GM19438 (cell line): Measurements from ENCODE around the gene SNRPA1.
"Not testable (repeated sequence)": the region's sequence is repeated elsewhere in the genome, so short reads cannot be mapped to it uniquely, and the experiment has no call there.

Experiments used
- ATAC-seq: cut with Tn5 transposase; IDR thresholded peaks from one replicate; pipeline ENCODE4 v1.9.1; 2021; ENCODE audit warnings: low read depth; ENCODE audit not compliant: unreplicated experiment

SNRPA1 gene

GRCh38 chr15:101294731-101295606 lies at the start of gene SNRPA1:
TSS of gene SNRPA1 (minus strand) at chr15:101295248. CDS start at chr15:101295178, 70 bp downstream.
- peak; percentile 73 for ATAC-seq

GRCh38 chr15:101342056-101342455 lies 47.0 kb upstream of the SNRPA1 start:
- no peak for ATAC-seq

GRCh38 chr15:101338502-101339057 lies 43.5 kb upstream of the SNRPA1 start:
- no peak for ATAC-seq

- ATAC-seq = no peak
These were observed 42.9 kb upstream of the SNRPA1 start for GRCh38 chr15:101337976-101338375.

- ATAC-seq = not testable (repeated sequence)
These were observed 39.1 kb upstream of the SNRPA1 start for GRCh38 chr15:101333907-101334789.

GRCh38 chr15:101332061-101332467 lies 37.0 kb upstream of the SNRPA1 start:
- ATAC-seq = no peak

GRCh38 chr15:101329867-101330380 lies 34.9 kb upstream of the SNRPA1 start:
- ATAC-seq = no peak

GRCh38 chr15:101329309-101329863 lies 34.3 kb upstream of the SNRPA1 start:
- ATAC-seq = no peak

GRCh38 chr15:101328001-101328400 lies 33.0 kb upstream of the SNRPA1 start:
- ATAC-seq = no peak

GRCh38 chr15:101327147-101327740 lies 32.2 kb upstream of the SNRPA1 start:
- no peak for ATAC-seq

- ATAC-seq = no peak
These were observed 31.6 kb upstream of the SNRPA1 start for GRCh38 chr15:101326462-101327146.

- ATAC-seq = no peak
These were observed 30.9 kb upstream of the SNRPA1 start for GRCh38 chr15:101326026-101326315.

- no peak for ATAC-seq
These were observed 30.4 kb upstream of the SNRPA1 start for GRCh38 chr15:101325263-101326025.

GRCh38 chr15:101324524-101325177 lies 29.6 kb upstream of the SNRPA1 start:
- ATAC-seq = no peak

- ATAC-seq = no peak
These were observed 28.9 kb upstream of the SNRPA1 start for GRCh38 chr15:101323793-101324523.

- no peak for ATAC-seq
These were observed 27.9 kb upstream of the SNRPA1 start for GRCh38 chr15:101322854-101323477.

GRCh38 chr15:101322016-101322695 lies 27.1 kb upstream of the SNRPA1 start:
- no peak for ATAC-seq
